PFSK-1 (cell line): Measurements from ENCODE around the gene NOP53.

ENCODE experiments used
- FOXP2 ChIP-seq: optimal IDR thresholded peaks from 2 replicates; pipeline ENCODE3; 2011; ENCODE audit warnings: borderline replicate concordance, control low read depth, inconsistent platforms; ENCODE audit not compliant: insufficient read depth; ENCODE audit errors: extremely low read length, extremely low read depth
- POLR2AphosphoS5 ChIP-seq: IDR thresholded peaks from 2 replicates; pipeline ENCODE4 v1.6.1; 2012; ENCODE audit warnings: low read depth, mild to moderate bottlenecking, control low read depth, low read length, moderate library complexity
- REST ChIP-seq, 2 experiments: IDR thresholded peaks; 2 replicates each; pipeline versions ENCODE4 v1.6.1 to v1.8.0; 2011 to 2012; ENCODE audit warnings: low read depth in 2 of 2, low read length in 2 of 2, control low read depth in 1 of 2, inconsistent platforms in 1 of 2, mild to moderate bottlenecking in 1 of 2, moderate library complexity in 1 of 2; ENCODE audit not compliant: insufficient read depth in 1 of 2
- SIN3A ChIP-seq: IDR thresholded peaks from 2 replicates; pipeline ENCODE4 v1.6.1; 2012; ENCODE audit warnings: mild to moderate bottlenecking, low read length, moderate library complexity, borderline replicate concordance; ENCODE audit not compliant: insufficient read depth
- TAF1 ChIP-seq: IDR thresholded peaks from 2 replicates; pipeline ENCODE4 v1.6.1; 2012; ENCODE audit warnings: low read length, control low read depth, borderline replicate concordance; ENCODE audit not compliant: insufficient read depth

NOP53 gene

GRCh38 chr19:47796785-47797184, 51.4 kb downstream of the NOP53 start:
- no peak for TF ChIP-seq POLR2AphosphoS5
- TF ChIP-seq SIN3A: no peak
- TF ChIP-seq FOXP2: no peak
- TF ChIP-seq REST (IDR thresholded peaks at IDR 0.05; ENCODE audit: insufficient read depth in 1 of 2, low read depth in 2 of 2, low read length in 2 of 2): no peak
- no peak for TF ChIP-seq TAF1

- no peak for TF ChIP-seq FOXP2
- no peak for TF ChIP-seq POLR2AphosphoS5
- no peak for TF ChIP-seq SIN3A
- no peak for TF ChIP-seq REST (IDR thresholded peaks at IDR 0.05; ENCODE audit: insufficient read depth in 1 of 2, low read depth in 2 of 2, low read length in 2 of 2)
- no peak for TF ChIP-seq TAF1
These were observed 52.9 kb downstream of the NOP53 start for GRCh38 chr19:47797996-47798903.

GRCh38 chr19:47798904-47799266, 53.5 kb downstream of the NOP53 start:
- no peak for TF ChIP-seq FOXP2
- TF ChIP-seq TAF1: no peak
- no peak for TF ChIP-seq SIN3A
- no peak for TF ChIP-seq REST (IDR thresholded peaks at IDR 0.05; ENCODE audit: insufficient read depth in 1 of 2, low read depth in 2 of 2, low read length in 2 of 2)
- no peak for TF ChIP-seq POLR2AphosphoS5

GRCh38 chr19:47801270-47801669, 55.9 kb downstream of the NOP53 start:
- TF ChIP-seq TAF1: no peak
- TF ChIP-seq REST (IDR thresholded peaks at IDR 0.05; ENCODE audit: insufficient read depth in 1 of 2, low read depth in 2 of 2, low read length in 2 of 2): no peak
- TF ChIP-seq POLR2AphosphoS5: no peak
